HepG2 (cell line): ENCODE data around the gene FAM20C. TPM values are rescaled to one million over a fixed set of nuclear protein-coding genes. Genes with fewer than 3 reads are reported as not detected.

ENCODE experiments used
- ATAC-seq: fragments of 200-7000 bp; cut with Tn5 transposase; 3 replicates; pipeline ENCODE4 v1.9.1; 2020; ENCODE audit warnings: mild to moderate bottlenecking, moderate library complexity
- BruUV-seq: library from RNA; stranded (reverse); fragments of 400-500 nt; replicated peaks from 2 replicates; lab custom pipeline; 2021; lab: Mats Ljungman, UMichigan
- CTCF ChIA-PET: fragments of 300-600 bp; formaldehyde crosslinking; extraction: SDS; loops from one replicate; lab custom pipeline; 2021; ENCODE audit warnings: low total read pairs, inconsistent platforms, low intra/inter-chr PET ratio; lab: Yijun Ruan, JAX
- POLR2A ChIA-PET: fragments of 350-600 bp; sonication (Branson Sonifier 250); formaldehyde crosslinking; loops from one replicate; lab custom pipeline; 2020; ENCODE audit warnings: antibody characterized with exemption, inconsistent platforms; lab: Yijun Ruan, JAX
- DNase-seq: peaks from one replicate; pipeline ENCODE4 v3.0.0-alpha.2; 2015; ENCODE audit warnings: low spot score
- FAIRE-seq: peaks from 3 replicates; lab custom pipeline; 2011; peaks lifted over from hg19 to GRCh38; lab: Jason Lieb, UNC
- H2AFZ ChIP-seq: one replicate; pipeline ENCODE4 v1.6.1; 2011; ENCODE audit warnings: low read length, inconsistent platforms
- H3K27ac ChIP-seq: fragments of 300-600 bp; 3 replicates; pipeline ENCODE4 v1.8.0; 2011; ENCODE audit warnings: mixed run types, mild to moderate bottlenecking, mixed read lengths, low read length, inconsistent platforms; ENCODE audit not compliant: insufficient read depth; ENCODE audit errors: extremely low read length
- H3K27me3 ChIP-seq, 2 experiments: fragments of 200-600 bp in 1 of 2; 2 replicates in 1 of 2; 3 replicates in 1 of 2; pipeline versions ENCODE4 v1.6.0 to v1.8.0; 2011; ENCODE audit warnings: low read length in 2 of 2, mild to moderate bottlenecking in 2 of 2, moderate library complexity in 2 of 2, inconsistent platforms in 1 of 2; ENCODE audit not compliant: insufficient read depth in 2 of 2, control insufficient read depth in 1 of 2
- H3K36me3 ChIP-seq, 2 experiments: fragments of 200-600 bp in 1 of 2; replicated peaks in 1 of 2; 2 replicates in 1 of 2; 3 replicates in 1 of 2; pipeline versions ENCODE4 v1.5.1 to v1.8.0; 2011; ENCODE audit warnings: low read length in 2 of 2, inconsistent platforms in 1 of 2; ENCODE audit not compliant: insufficient read depth in 2 of 2, control insufficient read depth in 1 of 2
- H3K4me1 ChIP-seq: 2 replicates; pipeline ENCODE4 v1.5.1; 2012; ENCODE audit warnings: low read length, inconsistent platforms; ENCODE audit not compliant: insufficient read depth
- H3K4me2 ChIP-seq: 2 replicates; pipeline ENCODE4 v1.6.0; 2011; ENCODE audit warnings: low read depth, low read length, inconsistent platforms
- H3K4me3 ChIP-seq, 3 experiments: fragments of 200-600 bp in 1 of 3; sonication (generic), shearing (Covaris generic) in 1 of 3; replicated peaks in 1 of 3; 2 replicates each; pipeline ENCODE4 v1.5.1; 2011 to 2016; ENCODE audit warnings: low read length in 3 of 3, inconsistent platforms in 2 of 3, low read depth in 2 of 3, mild to moderate bottlenecking in 2 of 3, control low read depth in 1 of 3, mixed read lengths in 1 of 3; ENCODE audit not compliant: insufficient read depth in 1 of 3
- H3K79me2 ChIP-seq: one replicate; pipeline ENCODE4 v1.6.1; 2011; ENCODE audit warnings: low read length, inconsistent platforms; ENCODE audit not compliant: insufficient read depth
- H3K9ac ChIP-seq: 2 replicates; pipeline ENCODE4 v1.6.0; 2011; ENCODE audit warnings: mild to moderate bottlenecking, low read depth, low read length, inconsistent platforms; ENCODE audit not compliant: insufficient read depth
- H3K9me3 ChIP-seq: 2 replicates; pipeline ENCODE4 v1.5.1; 2012; ENCODE audit warnings: mild to moderate bottlenecking, low read length
- H4K20me1 ChIP-seq: 2 replicates; pipeline ENCODE4 v1.6.0; 2011; ENCODE audit warnings: inconsistent platforms, mild to moderate bottlenecking, low read length, moderate library complexity; ENCODE audit not compliant: insufficient read depth
- ARHGAP35 ChIP-seq: sonication (generic); formaldehyde crosslinking; IDR thresholded peaks from 2 replicates; pipeline ENCODE4 v1.9.0; 2022; ENCODE audit warnings: mild to moderate bottlenecking, inconsistent platforms, moderate library complexity, missing genetic modification reagents, borderline replicate concordance
- GTF2F1 ChIP-seq: fragments of 150-350 bp; IDR thresholded peaks from 2 replicates; pipeline ENCODE4 v1.6.1; 2014; ENCODE audit warnings: low read length
- HMGXB3 ChIP-seq: sonication (generic); formaldehyde crosslinking; IDR thresholded peaks from 2 replicates; pipeline ENCODE4 v1.4.0; 2020; ENCODE audit warnings: missing genetic modification reagents, borderline replicate concordance
- HNRNPLL ChIP-seq: fragments of 200-400 bp; formaldehyde crosslinking; IDR thresholded peaks from 2 replicates; pipeline ENCODE4 v1.6.1; 2017; ENCODE audit warnings: mild to moderate bottlenecking, low read depth, low read length; ENCODE audit not compliant: poor library complexity, severe bottlenecking
- NBN ChIP-seq: fragments of 450-650 bp; conservative IDR thresholded peaks from 2 replicates; pipeline ENCODE4 v1.6.1; 2017
- SMAD3 ChIP-seq: sonication (generic); formaldehyde crosslinking; IDR thresholded peaks from 2 replicates; pipeline ENCODE4 v1.4.0; 2020; ENCODE audit warnings: missing genetic modification reagents
- STAG1 ChIP-seq: sonication (generic); formaldehyde crosslinking; IDR thresholded peaks from 2 replicates; pipeline ENCODE4 v1.4.0; 2020; ENCODE audit warnings: missing genetic modification reagents
- U2AF1 ChIP-seq: fragments of 200-400 bp; formaldehyde crosslinking; optimal IDR thresholded peaks from 2 replicates; pipeline ENCODE3; 2017; ENCODE audit warnings: mild to moderate bottlenecking, low read depth, low read length
- YY1 ChIP-seq: IDR thresholded peaks from 2 replicates; pipeline ENCODE4 v1.6.1; 2011; ENCODE audit warnings: low read length, low read depth, moderate library complexity, mild to moderate bottlenecking; ENCODE audit not compliant: insufficient read depth, insufficient replicate concordance
- ZKSCAN8 ChIP-seq: IDR thresholded peaks from 2 replicates; pipeline ENCODE4 v1.6.1; 2016; ENCODE audit warnings: borderline replicate concordance, missing genetic modification reagents, missing compliant biosample characterization
- ZNF691 ChIP-seq: sonication (generic); formaldehyde crosslinking; IDR thresholded peaks from 2 replicates; pipeline ENCODE4 v1.4.0; 2020; ENCODE audit warnings: missing genetic modification reagents, low read depth, mild to moderate bottlenecking, borderline replicate concordance
- ZNF75D ChIP-seq: sonication (generic); formaldehyde crosslinking; IDR thresholded peaks from 2 replicates; pipeline ENCODE4 v1.8.1; 2023; ENCODE audit warnings: missing genetic modification reagents, mild to moderate bottlenecking, borderline replicate concordance
- ZNF772 ChIP-seq: sonication (generic); formaldehyde crosslinking; IDR thresholded peaks from 2 replicates; pipeline ENCODE4 v1.5.0; 2020; ENCODE audit warnings: mild to moderate bottlenecking, missing genetic modification reagents
- WGBS: methylation state at CpG from one replicate; pipeline ENCODE4 v1.1.6; 2017; ENCODE audit warnings: low lambda C conversion rate; 5-methylcytosine and 5-hydroxymethylcytosine counted together
- in situ Hi-C: cut with HindIII; loops from 2 replicates; pipeline ENCODE4 v1.10.0; 2017; ENCODE audit warnings: low pct_unique_long_range_greater_than_20kb; ENCODE audit not compliant: extremely low pct_ligation_motif_present
- intact Hi-C: fragments of 100-400 bp; cut with micrococcal nuclease; formaldehyde crosslinking; loops from one replicate; pipeline ENCODE4 v1.10.0; 2022; ENCODE audit not compliant: unreplicated experiment
- polyA plus RNA-seq, 8 experiments: library from polyadenylated mRNA; depleted of rRNA in 3 of 8; stranded (reverse) in 7 of 8; unstranded in 1 of 8; fragments of >200 nt; fragmentation: Illumina TruSeq in 4 of 8; extraction: Trizol in 4 of 8; gene quantifications; 2 replicates each; pipeline versions ENCODE4 v1.2.1 to v1.2.3, GENCODE V29; 2011 to 2016; ENCODE audit warnings: low read depth in 4 of 8, missing spikeins in 1 of 8, mixed read lengths in 1 of 8; ENCODE audit not compliant: insufficient read depth in 1 of 8
- total RNA-seq, 5 experiments: library from RNA; depleted of rRNA; stranded (reverse); fragments of >200 nt; fragmentation: Illumina TruSeq; extraction: Trizol; gene quantifications; 2 replicates each; pipeline ENCODE4 v1.2.3, GENCODE V29; 2016; ENCODE audit warnings: low read depth in 1 of 5
- TF ChIP-seq, protein P1 (sequence below): sonication (generic); formaldehyde crosslinking; conservative IDR thresholded peaks from 2 replicates; pipeline ENCODE4 v1.8.0; 2022; ENCODE audit warnings: missing genetic modification reagents
- TF ChIP-seq, protein P2 (sequence below): sonication (generic); formaldehyde crosslinking; IDR thresholded peaks from 2 replicates; pipeline ENCODE4 v1.5.0; 2020; ENCODE audit warnings: mild to moderate bottlenecking, missing genetic modification reagents, moderate library complexity

The FAM20C gene
- total and polyA plus RNA-seq, 2 of the 13 experiments (the other 11 are each of a cell fraction or from before 2014, with no cell fraction given) = 11.9 to 19.9 TPM

DNA sequence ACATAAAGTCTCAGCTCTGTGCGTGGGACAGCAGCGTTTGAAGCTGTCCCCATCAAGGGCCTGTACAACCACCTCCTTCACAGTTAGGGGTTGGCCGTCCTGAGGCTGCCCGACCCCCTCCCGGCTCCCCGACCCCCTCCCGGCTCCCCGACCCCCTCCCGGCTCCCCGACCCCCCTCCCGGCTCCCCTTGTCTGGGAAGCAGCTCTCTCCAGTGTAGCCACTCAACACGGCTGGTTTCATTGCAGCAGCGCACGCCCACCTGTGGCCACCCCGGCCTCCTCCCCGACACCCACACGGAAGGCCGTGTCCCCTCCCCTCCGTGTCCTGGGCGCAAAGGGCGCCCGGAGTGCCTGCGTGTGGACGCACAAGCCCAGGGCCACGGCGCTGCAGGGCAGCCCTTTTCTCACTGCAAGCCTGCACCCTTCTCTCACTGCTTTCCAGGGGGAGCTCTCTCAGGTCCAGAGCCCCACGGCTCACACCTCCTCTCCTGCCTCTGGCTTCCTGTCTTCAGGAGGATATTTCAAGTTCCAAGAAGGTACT lies 20.9 kb upstream of the FAM20C start:
- Histone ChIP-seq H3K27ac (no peak overlapping the region), H3K27me3 (peaks cover 19 to 77% of the 10 kb centered on the region in 2 experiments), H3K9me3 (no peaks in the 10 kb centered on the region), H3K9ac (no peak overlapping the region), H4K20me1 (no peaks in the 10 kb centered on the region), H3K4me3 (no peak overlapping the region; a peak in 1 of 6 replicates), H3K4me1 (no peaks in the 10 kb centered on the region), H3K79me2 (no peaks in the 10 kb centered on the region), H3K36me3 (no peaks in the 10 kb centered on the region), H2AFZ (no peak overlapping the region), H3K4me2 (no peak overlapping the region; the same call in 1 of the 2 replicates)
- in situ Hi-C loops (no loop called here), intact Hi-C loops (no loop called here)
- ATAC-seq (peak; percentile 81), FAIRE-seq (no peak), DNase-seq (no peak)
- BruUV-seq = no TSS peak
- 18% methylated on average over 5 of the region's 27 CpGs for WGBS
- CTCF ChIA-PET = no interaction called here
- POLR2A ChIA-PET = interaction anchor here (0.7 kb wide), 1 partner anchor 22 kb away, joined by 3 read pairs; no protein-coding TSS in a partner anchor
- TF ChIP-seq ZNF691 (CRISPR knock-in tag) (no peak), ARHGAP35 (no peak), SMAD3 (no peak), HMGXB3 (CRISPR knock-in tag) (no peak), YY1 (no peak), ZNF772 (CRISPR knock-in tag) (no peak), GTF2F1 (no peak), NBN (no peak), STAG1 (CRISPR knock-in tag) (0 out of 2 replicates have a peak, but pooled peaks have one; percentile 5), U2AF1 (no peak), ZNF75D (CRISPR knock-in tag) (no peak), ZKSCAN8 (CRISPR knock-in tag) (no peak), HNRNPLL (peak; percentile 75)
- TF ChIP-seq, protein P1, sequence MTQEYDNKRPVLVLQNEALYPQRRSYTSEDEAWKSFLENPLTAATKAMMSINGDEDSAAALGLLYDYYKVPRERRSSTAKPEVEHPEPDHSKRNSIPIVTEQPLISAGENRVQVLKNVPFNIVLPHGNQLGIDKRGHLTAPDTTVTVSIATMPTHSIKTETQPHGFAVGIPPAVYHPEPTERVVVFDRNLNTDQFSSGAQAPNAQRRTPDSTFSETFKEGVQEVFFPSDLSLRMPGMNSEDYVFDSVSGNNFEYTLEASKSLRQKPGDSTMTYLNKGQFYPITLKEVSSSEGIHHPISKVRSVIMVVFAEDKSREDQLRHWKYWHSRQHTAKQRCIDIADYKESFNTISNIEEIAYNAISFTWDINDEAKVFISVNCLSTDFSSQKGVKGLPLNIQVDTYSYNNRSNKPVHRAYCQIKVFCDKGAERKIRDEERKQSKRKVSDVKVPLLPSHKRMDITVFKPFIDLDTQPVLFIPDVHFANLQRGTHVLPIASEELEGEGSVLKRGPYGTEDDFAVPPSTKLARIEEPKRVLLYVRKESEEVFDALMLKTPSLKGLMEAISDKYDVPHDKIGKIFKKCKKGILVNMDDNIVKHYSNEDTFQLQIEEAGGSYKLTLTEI (CRISPR knock-in tag) = no peak
- TF ChIP-seq, protein P2, sequence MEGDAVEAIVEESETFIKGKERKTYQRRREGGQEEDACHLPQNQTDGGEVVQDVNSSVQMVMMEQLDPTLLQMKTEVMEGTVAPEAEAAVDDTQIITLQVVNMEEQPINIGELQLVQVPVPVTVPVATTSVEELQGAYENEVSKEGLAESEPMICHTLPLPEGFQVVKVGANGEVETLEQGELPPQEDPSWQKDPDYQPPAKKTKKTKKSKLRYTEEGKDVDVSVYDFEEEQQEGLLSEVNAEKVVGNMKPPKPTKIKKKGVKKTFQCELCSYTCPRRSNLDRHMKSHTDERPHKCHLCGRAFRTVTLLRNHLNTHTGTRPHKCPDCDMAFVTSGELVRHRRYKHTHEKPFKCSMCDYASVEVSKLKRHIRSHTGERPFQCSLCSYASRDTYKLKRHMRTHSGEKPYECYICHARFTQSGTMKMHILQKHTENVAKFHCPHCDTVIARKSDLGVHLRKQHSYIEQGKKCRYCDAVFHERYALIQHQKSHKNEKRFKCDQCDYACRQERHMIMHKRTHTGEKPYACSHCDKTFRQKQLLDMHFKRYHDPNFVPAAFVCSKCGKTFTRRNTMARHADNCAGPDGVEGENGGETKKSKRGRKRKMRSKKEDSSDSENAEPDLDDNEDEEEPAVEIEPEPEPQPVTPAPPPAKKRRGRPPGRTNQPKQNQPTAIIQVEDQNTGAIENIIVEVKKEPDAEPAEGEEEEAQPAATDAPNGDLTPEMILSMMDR (CRISPR knock-in tag) = peak; percentile 42
